Retinal pigment epithelial cell (primary cell): ENCODE results near the gene ITGA7.

Experiments
- DNase-seq: peaks from one replicate; pipeline ENCODE4 v3.0.0-alpha.2; 2010; ENCODE audit warnings: low read depth
- H3K4me3 ChIP-seq: 2 replicates; pipeline ENCODE4 v1.5.1; 2011; ENCODE audit warnings: mild to moderate bottlenecking, low read length, control low read depth, moderate library complexity
- TF ChIP-seq, protein P1 (sequence below): conservative IDR thresholded peaks from 2 replicates; pipeline ENCODE4 v1.5.1; 2011; ENCODE audit warnings: low read depth, low read length, control low read depth, inconsistent platforms

ITGA7 gene

DNA sequence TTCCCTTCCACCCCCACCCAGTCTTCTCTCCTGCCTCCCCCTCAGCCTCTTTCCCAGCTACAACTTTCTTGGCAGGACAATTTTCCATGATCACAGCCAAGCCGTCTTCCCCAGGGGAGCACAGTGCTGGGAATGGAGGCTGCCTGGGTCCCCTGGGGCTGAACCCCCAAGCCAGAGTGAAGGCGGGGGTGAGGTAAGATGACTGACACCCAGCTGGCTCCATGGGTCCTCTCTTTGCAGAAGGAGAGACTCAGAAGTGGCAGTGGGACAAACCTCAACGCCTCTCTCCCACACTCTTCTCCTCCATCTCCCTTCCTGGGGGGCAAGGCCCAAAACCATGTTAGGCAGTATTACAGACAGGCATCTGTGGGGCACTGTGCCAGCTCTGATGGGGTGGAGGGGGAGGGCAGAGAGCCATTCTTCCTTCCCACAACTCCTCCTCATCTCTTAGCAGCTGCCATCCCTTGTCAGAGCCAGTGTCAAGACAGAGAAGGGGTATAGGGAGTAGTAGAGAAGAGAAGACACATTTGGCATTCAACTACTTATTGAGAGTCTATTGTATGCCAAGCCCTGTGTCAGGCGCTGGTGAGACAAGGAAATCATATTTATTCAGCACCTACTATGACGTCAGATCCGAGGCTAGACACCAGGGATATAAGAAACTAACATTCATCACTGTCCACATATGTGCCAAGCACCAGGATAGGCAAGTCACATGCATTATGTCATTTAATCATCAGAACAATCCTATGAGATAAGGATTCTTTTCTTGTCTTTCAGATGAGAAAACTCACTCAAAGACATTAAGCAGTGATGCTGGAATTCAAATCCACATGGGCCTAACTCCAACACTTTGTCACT, 3.6 kb downstream of the ITGA7 start:
- TF ChIP-seq, protein P1, sequence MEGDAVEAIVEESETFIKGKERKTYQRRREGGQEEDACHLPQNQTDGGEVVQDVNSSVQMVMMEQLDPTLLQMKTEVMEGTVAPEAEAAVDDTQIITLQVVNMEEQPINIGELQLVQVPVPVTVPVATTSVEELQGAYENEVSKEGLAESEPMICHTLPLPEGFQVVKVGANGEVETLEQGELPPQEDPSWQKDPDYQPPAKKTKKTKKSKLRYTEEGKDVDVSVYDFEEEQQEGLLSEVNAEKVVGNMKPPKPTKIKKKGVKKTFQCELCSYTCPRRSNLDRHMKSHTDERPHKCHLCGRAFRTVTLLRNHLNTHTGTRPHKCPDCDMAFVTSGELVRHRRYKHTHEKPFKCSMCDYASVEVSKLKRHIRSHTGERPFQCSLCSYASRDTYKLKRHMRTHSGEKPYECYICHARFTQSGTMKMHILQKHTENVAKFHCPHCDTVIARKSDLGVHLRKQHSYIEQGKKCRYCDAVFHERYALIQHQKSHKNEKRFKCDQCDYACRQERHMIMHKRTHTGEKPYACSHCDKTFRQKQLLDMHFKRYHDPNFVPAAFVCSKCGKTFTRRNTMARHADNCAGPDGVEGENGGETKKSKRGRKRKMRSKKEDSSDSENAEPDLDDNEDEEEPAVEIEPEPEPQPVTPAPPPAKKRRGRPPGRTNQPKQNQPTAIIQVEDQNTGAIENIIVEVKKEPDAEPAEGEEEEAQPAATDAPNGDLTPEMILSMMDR: no peak
- no peak for DNase-seq
- no peak overlapping the region for H3K4me3 ChIP-seq

DNA sequence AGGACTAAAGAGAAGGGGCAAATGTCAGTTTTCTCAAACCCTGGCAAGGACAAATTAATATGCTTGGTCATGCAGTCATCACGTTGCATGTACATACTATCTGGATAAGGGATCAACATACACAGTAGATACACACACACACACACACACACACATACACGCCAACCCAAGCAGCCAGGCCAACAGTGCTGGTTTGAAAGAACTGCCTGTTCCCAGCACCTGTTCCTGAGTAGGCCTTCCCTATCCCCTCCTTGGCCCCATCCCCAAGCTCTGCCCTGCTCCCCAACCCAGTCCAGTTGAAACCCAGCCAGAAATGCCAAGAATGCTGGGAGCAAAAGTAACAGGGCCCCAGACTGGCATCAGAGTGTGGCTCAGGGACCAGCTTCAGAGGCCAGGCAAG, 4.4 kb downstream of the ITGA7 start:
- DNase-seq: no peak
- no peak overlapping the region for H3K4me3 ChIP-seq
- TF ChIP-seq, protein P1: no peak

DNA sequence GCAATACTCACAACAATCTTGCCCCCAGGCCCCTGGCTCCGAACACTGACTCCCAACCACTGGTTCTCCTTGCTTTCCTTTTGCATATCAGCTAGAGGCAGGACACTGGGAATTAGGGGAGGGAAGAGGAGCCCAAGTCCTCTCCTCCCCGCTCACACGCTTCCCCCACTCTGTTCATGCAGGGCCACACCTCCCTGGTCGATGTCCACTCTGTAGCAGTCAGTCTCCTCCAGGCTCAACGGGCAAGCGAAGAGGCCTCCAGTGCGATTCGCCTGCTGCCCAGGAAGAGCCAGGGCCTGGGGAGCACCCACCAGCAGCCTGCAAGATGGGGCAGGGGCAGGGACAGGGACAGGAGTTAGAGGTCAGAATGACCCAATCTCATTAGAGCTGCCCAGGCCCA, 4.8 kb downstream of the ITGA7 start:
- no peak for DNase-seq
- TF ChIP-seq, protein P1: no peak
- H3K4me3 ChIP-seq: no peak overlapping the region

DNA sequence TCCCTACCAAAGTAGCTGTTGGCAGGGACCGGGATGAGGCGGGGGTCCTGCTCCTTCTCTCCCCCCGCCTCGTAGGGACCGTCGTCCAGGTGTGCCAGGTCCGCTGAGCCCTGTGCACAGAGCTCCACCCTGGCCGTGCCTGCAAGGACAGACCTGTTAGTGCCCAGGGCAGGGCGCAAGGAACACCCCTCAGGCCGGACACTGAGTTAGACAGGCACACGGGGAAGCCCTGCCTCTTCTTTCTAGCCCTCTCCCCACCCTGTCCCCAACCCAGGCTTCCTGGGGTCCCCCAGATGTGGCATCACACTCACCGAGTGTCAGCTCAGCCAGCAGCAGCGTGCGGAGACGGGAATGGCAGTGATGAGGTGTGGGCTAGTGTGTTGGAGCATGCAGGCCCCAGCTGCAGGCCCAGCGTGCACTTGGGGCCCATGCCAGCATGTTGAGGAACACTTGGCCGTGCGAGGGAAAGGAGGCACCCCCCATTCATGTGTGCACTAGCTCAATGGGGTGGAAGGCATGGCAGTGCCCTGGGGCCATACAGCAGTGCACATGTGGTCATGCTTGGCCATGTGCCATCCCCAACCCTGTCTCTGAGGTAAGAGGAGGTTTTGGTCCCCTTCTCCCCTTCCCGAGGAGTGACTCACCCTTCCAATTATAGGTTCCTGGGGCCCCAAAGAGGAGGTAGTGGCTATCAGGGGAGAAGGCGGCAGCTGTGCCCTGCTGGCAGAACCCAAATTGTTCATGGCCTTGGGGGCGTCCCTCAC, 7.3 kb downstream of the ITGA7 start:
- TF ChIP-seq, protein P1: no peak
- DNase-seq: no peak
- no peak overlapping the region for H3K4me3 ChIP-seq

DNA sequence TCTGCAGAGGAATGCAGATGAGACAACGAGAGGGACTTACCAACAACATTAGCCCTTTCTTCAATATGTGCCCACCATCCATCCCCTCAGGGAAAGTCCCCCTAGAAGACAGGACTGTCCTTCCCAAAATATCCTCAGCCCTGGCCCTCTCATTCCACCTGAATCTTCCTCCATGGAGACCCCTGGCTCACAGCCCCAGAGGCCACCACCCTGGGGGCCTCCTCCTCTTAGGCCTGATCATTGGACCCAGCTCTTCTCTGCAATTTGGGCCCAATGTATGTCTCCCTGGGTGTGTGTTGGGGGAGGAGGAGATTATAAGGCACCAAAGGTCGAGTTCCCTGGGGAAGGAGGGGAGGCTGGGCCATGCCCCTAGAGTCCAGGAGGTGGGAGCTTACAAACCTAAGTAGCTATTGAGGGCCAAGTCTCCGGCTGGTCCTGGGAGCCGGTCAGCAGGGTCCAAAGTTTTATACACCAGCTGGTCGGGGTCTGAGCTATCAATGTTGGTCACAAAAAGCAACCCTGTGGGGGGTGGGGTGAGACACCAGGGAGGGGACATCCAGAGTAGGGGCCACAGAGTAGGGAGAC, 8.1 kb downstream of the ITGA7 start:
- DNase-seq: no peak
- TF ChIP-seq, protein P1: no peak
- H3K4me3 ChIP-seq: no peak overlapping the region

DNA sequence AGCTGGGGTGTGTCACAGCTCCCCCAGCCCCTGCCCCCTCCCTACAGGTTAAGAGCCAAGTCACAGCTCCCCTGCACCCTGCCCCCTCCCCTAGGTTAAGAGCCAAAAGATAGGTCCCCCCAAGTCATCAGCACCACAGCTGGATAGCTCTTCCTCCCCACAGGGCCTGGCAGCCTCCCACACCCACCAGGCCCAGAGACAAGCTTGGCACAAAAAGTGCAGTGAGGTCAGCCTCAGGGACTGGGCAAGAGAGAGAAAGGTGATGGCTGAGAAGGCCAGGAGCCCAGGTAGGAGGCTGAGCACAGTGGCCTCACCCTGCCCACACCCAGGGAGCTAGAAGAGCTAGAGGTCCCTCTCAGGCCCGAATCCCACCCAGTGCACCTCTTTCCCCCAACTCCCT, 8.7 kb downstream of the ITGA7 start:
- no peak for DNase-seq
- TF ChIP-seq, protein P1: no peak
- no peak overlapping the region for H3K4me3 ChIP-seq
